Testis (tissue), 2 donors: Measurements from ENCODE around the gene TMEM9B.

Experiments
- CTCF ChIP-seq, 3 experiments: fragments of 450-650 bp in 2 of 3; fragments of 200-600 bp in 1 of 3; sonication (generic) in 1 of 3; IDR thresholded peaks; one replicate each; pipeline ENCODE4 v1.5.1; 2016 to 2019; ENCODE audit warnings: antibody characterized with exemption in 3 of 3, mild to moderate bottlenecking in 2 of 3, moderate library complexity in 1 of 3
- POLR2A ChIP-seq: fragments of 450-650 bp; IDR thresholded peaks from one replicate; pipeline ENCODE4 v1.6.1; 2017; ENCODE audit warnings: antibody characterized with exemption, mild to moderate bottlenecking, moderate library complexity

DNA sequence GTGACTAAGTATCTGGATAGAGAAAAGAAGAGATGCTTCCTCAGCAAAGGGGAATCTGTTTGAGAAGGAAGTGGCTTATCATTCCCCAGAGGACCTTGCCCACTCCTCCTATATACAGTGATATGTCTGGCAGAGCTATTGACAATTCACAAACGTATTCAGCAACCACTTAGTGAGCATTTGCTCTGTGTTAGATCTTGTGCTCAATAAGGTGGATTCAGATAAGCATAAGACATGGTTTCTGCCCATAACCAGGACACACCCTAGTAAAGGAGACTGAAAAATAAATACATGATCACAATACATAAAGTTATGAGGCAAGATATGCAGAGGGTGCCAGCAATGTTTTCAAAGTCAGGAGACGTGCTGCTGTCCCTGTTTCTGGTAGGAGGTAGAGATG is 1.4 kb downstream of the TMEM9B start:
- TF ChIP-seq CTCF (IDR thresholded peaks at IDR 0.05) (no peak), POLR2A (no peak)
